PC-3 (cell line): ENCODE data around the gene FSTL4. TPM values are rescaled to one million over a fixed set of nuclear protein-coding genes. Genes with fewer than 3 reads are reported as not detected.

Experiments
- ATAC-seq: fragments of 200-7000 bp; cut with Tn5 transposase; 2 replicates; pipeline ENCODE4 v1.9.1; 2020; ENCODE audit warnings: mild to moderate bottlenecking, moderate library complexity
- BruUV-seq: library from RNA; stranded (reverse); fragments of 400-500 nt; replicated peaks from 2 replicates; lab custom pipeline; 2021; lab: Mats Ljungman, UMichigan
- CTCF ChIA-PET: fragments of 300-600 bp; sonication (Branson Sonifier 250); formaldehyde crosslinking; loops from one replicate; lab custom pipeline; 2022; ENCODE audit warnings: antibody characterized with exemption; lab: Charles Lee
- POLR2A ChIA-PET: fragments of 300-600 bp; sonication (Branson Sonifier 250); formaldehyde crosslinking; loops from one replicate; lab custom pipeline; 2022; ENCODE audit warnings: antibody characterized with exemption; ENCODE audit not compliant: unreplicated experiment; lab: Charles Lee
- DNase-seq: peaks from one replicate; pipeline ENCODE4 v3.0.0-alpha.2; 2015
- H2AFZ ChIP-seq: fragments of 300-600 bp; sonication (generic); 2 replicates; pipeline ENCODE4 v1.6.0; 2016; ENCODE audit warnings: antibody characterized with exemption, low read length
- H3F3A ChIP-seq: fragments of 300-600 bp; sonication (generic); one replicate; pipeline ENCODE4 v1.6.0; 2017; ENCODE audit warnings: antibody characterized with exemption, low read length, control low read depth, mild to moderate bottlenecking; ENCODE audit not compliant: unreplicated experiment
- H3K27ac ChIP-seq: fragments of 300-600 bp; sonication (generic); 2 replicates; pipeline ENCODE4 v1.5.1; 2016; ENCODE audit warnings: mild to moderate bottlenecking, low read length
- H3K27me3 ChIP-seq: fragments of 300-600 bp; sonication (generic); 2 replicates; pipeline ENCODE4 v1.6.1; 2016; ENCODE audit warnings: low read length, mixed read lengths
- H3K36me3 ChIP-seq: fragments of 300-600 bp; sonication (generic); 2 replicates; pipeline ENCODE4 v1.6.1; 2016; ENCODE audit warnings: low read depth, mixed run types, low read length, mixed read lengths
- H3K4me1 ChIP-seq: fragments of 300-600 bp; sonication (generic); 2 replicates; pipeline ENCODE4 v1.5.1; 2016; ENCODE audit warnings: low read length; ENCODE audit not compliant: insufficient read depth
- H3K4me2 ChIP-seq: fragments of 300-600 bp; sonication (generic); 2 replicates; pipeline ENCODE4 v1.6.0; 2016; ENCODE audit warnings: low read length
- H3K4me3 ChIP-seq: fragments of 300-600 bp; sonication (generic); 2 replicates; pipeline ENCODE4 v1.5.1; 2016; ENCODE audit warnings: mild to moderate bottlenecking, low read length, mixed read lengths
- H3K79me2 ChIP-seq: fragments of 300-600 bp; sonication (generic); 2 replicates; pipeline ENCODE4 v1.6.1; 2017; ENCODE audit warnings: low read length, mixed read lengths
- H3K9ac ChIP-seq: fragments of 300-600 bp; sonication (generic); 2 replicates; pipeline ENCODE4 v1.6.0; 2016; ENCODE audit warnings: mild to moderate bottlenecking, low read length
- H3K9me2 ChIP-seq: fragments of 300-600 bp; sonication (generic); replicated peaks from 2 replicates; pipeline ENCODE4 v1.6.1; 2016; ENCODE audit warnings: mixed run types, low read length, mixed read lengths
- H3K9me3 ChIP-seq: fragments of 300-600 bp; sonication (generic); 2 replicates; pipeline ENCODE4 v1.6.1; 2016; ENCODE audit warnings: low read length, mixed read lengths
- H4K20me1 ChIP-seq: fragments of 300-600 bp; sonication (generic); 2 replicates; pipeline ENCODE4 v1.6.1; 2016; ENCODE audit warnings: low read length, mixed read lengths
- EZH2 ChIP-seq: fragments of 300-600 bp; sonication (generic); IDR thresholded peaks from one replicate; pipeline ENCODE4 v1.6.1; 2017; ENCODE audit warnings: antibody characterized with exemption, mild to moderate bottlenecking, low read length; ENCODE audit not compliant: unreplicated experiment
- EZH2phosphoT487 ChIP-seq: fragments of 300-600 bp; sonication (generic); IDR thresholded peaks from 2 replicates; pipeline ENCODE4 v1.6.1; 2018; ENCODE audit warnings: mild to moderate bottlenecking, antibody characterized with exemption, low read length, borderline replicate concordance
- intact Hi-C: fragments of 100-400 bp; cut with micrococcal nuclease; formaldehyde crosslinking; loops from 2 replicates; pipeline ENCODE4 v1.9.0; 2023
- total RNA-seq: library from RNA; depleted of rRNA; stranded (reverse); fragments of >200 nt; gene quantifications from 2 replicates; pipeline ENCODE4 v1.2.3, GENCODE V29; 2014
- TF ChIP-seq, protein P1 (sequence below): fragments of 300-600 bp; sonication (generic); conservative IDR thresholded peaks from 2 replicates; pipeline ENCODE4 v1.5.1; 2017; ENCODE audit warnings: antibody characterized with exemption, low read depth, mild to moderate bottlenecking, low read length

The FSTL4 gene
- total RNA-seq, 1 experiment from 2014 or later = 4.2 TPM

DNA sequence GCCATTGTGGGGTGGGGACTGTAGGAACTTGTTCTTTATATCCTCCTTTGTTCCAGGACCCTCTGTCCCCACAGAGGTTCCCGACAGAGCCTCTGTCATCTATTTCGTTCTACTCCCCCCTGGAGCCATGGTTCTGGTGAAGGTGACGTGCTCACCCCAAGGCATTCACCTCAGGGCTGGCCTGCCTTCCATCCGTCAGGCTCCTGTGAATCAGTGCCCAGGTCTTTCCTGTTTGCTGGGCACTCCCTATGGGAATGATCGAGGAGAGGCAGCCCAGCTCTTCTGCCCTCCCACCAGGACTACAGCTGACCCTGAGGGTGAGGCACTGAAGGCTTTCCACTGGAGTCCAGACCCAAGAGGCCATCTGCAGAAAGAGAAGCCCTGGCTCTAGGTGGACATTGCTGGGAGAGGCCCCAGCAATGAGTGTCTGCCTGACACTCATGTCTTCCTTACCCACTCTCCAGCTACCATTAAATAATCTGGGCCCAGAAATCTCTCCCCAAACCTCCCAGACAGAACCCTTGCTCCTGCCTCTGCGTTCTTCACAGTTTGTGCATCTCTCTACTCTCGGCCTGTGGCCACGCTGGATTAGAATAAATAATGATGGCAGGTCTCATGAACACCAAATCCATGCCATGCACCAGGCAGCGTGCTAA lies 214.2 kb downstream of the FSTL4 start:
- Histone ChIP-seq H3F3A (no peaks in the 10 kb centered on the region), H3K4me1 (no peaks in the 10 kb centered on the region), H3K4me3 (no peak overlapping the region), H3K9me2 (no peaks in the 10 kb centered on the region), H3K9me3 (no peaks in the 10 kb centered on the region), H3K9ac (no peak overlapping the region), H3K27me3 (no peaks in the 10 kb centered on the region), H3K79me2 (no peaks in the 10 kb centered on the region), H2AFZ (no peak overlapping the region), H3K27ac (no peak overlapping the region), H3K4me2 (no peak overlapping the region), H4K20me1 (no peaks in the 10 kb centered on the region), H3K36me3 (no peaks in the 10 kb centered on the region)
- TF ChIP-seq, protein P1, sequence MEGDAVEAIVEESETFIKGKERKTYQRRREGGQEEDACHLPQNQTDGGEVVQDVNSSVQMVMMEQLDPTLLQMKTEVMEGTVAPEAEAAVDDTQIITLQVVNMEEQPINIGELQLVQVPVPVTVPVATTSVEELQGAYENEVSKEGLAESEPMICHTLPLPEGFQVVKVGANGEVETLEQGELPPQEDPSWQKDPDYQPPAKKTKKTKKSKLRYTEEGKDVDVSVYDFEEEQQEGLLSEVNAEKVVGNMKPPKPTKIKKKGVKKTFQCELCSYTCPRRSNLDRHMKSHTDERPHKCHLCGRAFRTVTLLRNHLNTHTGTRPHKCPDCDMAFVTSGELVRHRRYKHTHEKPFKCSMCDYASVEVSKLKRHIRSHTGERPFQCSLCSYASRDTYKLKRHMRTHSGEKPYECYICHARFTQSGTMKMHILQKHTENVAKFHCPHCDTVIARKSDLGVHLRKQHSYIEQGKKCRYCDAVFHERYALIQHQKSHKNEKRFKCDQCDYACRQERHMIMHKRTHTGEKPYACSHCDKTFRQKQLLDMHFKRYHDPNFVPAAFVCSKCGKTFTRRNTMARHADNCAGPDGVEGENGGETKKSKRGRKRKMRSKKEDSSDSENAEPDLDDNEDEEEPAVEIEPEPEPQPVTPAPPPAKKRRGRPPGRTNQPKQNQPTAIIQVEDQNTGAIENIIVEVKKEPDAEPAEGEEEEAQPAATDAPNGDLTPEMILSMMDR = no peak
- no peak for TF ChIP-seq EZH2
- TF ChIP-seq EZH2phosphoT487 = no peak
- intact Hi-C loops = no loop called here
- ATAC-seq (no peak), DNase-seq (no peak)
- no TSS peak for BruUV-seq
- POLR2A ChIA-PET = no interaction called here
- CTCF ChIA-PET = no interaction called here

DNA sequence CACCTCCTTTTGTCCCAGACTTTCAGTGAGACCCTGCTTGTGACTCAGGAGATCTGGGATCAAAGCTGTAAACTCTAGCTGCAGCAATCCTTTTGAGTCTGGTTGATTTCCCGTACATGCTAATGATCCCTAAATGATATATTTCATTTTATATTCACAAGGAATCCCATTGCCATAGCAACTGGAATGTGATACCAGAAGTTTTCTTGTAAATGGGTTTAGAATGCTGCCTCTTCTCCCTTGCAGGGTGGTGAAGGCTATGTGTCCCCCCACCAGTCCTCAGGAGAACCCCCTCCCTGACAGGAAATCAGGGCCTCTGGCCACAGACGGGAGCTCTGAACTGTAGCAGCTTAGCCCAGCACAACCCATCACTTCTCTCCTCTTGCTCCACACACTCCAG lies 215.0 kb downstream of the FSTL4 start:
- H2AFZ ChIP-seq = no peak overlapping the region
- no peaks in the 10 kb centered on the region for H3K36me3 ChIP-seq
- DNase-seq (no peak), ATAC-seq (no peak)
- H3K9me3 ChIP-seq = no peaks in the 10 kb centered on the region
- no peak overlapping the region for H3K4me3 ChIP-seq
- H3F3A ChIP-seq = no peaks in the 10 kb centered on the region
- TF ChIP-seq EZH2phosphoT487 = no peak
- no peak for TF ChIP-seq EZH2
- TF ChIP-seq, protein P1 = no peak
- no peaks in the 10 kb centered on the region for H4K20me1 ChIP-seq
- H3K4me1 ChIP-seq = no peaks in the 10 kb centered on the region
- no TSS peak for BruUV-seq
- H3K9ac ChIP-seq = no peak overlapping the region
- CTCF ChIA-PET = no interaction called here
- intact Hi-C loops = no loop called here
- no peak overlapping the region for H3K27ac ChIP-seq
- no peaks in the 10 kb centered on the region for H3K9me2 ChIP-seq
- no peak overlapping the region for H3K4me2 ChIP-seq
- POLR2A ChIA-PET = no interaction called here
- H3K27me3 ChIP-seq = no peaks in the 10 kb centered on the region
- no peaks in the 10 kb centered on the region for H3K79me2 ChIP-seq

DNA sequence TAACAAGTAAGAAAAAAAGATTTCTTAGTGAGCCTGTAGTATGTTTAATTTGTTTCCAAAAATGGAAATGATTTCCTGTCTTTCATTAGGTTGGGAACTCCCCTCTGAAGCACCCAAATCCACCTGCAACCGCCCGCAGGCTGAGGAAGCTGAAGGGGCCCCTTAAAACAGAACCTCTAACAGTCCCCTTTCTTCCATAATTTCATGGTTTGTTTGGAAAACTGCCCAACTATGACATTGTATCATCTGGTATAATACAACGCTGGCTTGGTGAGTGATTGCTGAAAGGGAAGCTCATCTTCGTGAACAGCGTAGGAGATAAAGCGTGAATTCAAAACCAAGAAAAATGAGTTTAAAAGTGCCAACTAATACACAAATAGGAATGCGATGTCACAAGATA lies 215.5 kb downstream of the FSTL4 start:
- DNase-seq (no peak), ATAC-seq (no peak)
- ChIA-PET POLR2A (no interaction called here), CTCF (no interaction called here)
- TF ChIP-seq EZH2 (no peak), EZH2phosphoT487 (no peak)
- TF ChIP-seq, protein P1 = no peak
- intact Hi-C loops = no loop called here
- Histone ChIP-seq H3K9me2 (no peaks in the 10 kb centered on the region), H3K4me3 (no peak overlapping the region), H4K20me1 (no peaks in the 10 kb centered on the region), H3K27ac (no peak overlapping the region), H3K9ac (no peak overlapping the region), H3K4me2 (no peak overlapping the region), H3K36me3 (no peaks in the 10 kb centered on the region), H3K27me3 (no peaks in the 10 kb centered on the region), H3K79me2 (no peaks in the 10 kb centered on the region), H2AFZ (no peak overlapping the region), H3K4me1 (no peaks in the 10 kb centered on the region), H3F3A (no peaks in the 10 kb centered on the region), H3K9me3 (no peaks in the 10 kb centered on the region)
- no TSS peak for BruUV-seq
